ENCODE measurements around the gene NDUFS3. TPM values are rescaled to one million over a fixed set of nuclear protein-coding genes. Genes with fewer than 3 reads are reported as not detected.

Gene NDUFS3
- total and polyA plus RNA-seq, 2 of the 13 experiments (the other 11 are each of a cell fraction or from before 2014, with no cell fraction given) = 151 to 184 TPM

GRCh38 chr11:47578524-47579494 is at the start of gene NDUFS3, which contains the start of gene KBTBD4 (continued):
- TF ChIP-seq ZNF563 (CRISPR knock-in tag; IDR thresholded peaks at IDR 0.05) = peak; percentile 87
- TF ChIP-seq SMARCE1 (IDR thresholded peaks at IDR 0.05; ENCODE audit: borderline replicate concordance) = no peak
- TF ChIP-seq ZBTB42 (CRISPR knock-in tag; IDR thresholded peaks at IDR 0.05) = no peak
- peak; percentile 81; the same call in 1 of the 2 replicates for TF ChIP-seq TFDP1 (CRISPR knock-in tag; IDR thresholded peaks at IDR 0.05; ENCODE audit: borderline replicate concordance)
- TF ChIP-seq E2F5 (CRISPR knock-in tag; conservative IDR thresholded peaks at IDR 0.05) = no peak; the same call in none of the 2 replicates
- TF ChIP-seq ZNF691 (CRISPR knock-in tag; IDR thresholded peaks at IDR 0.05; ENCODE audit: borderline replicate concordance, low read depth) = peak; percentile 98
- peak; percentile 84 for TF ChIP-seq ZNF275 (CRISPR knock-in tag; IDR thresholded peaks at IDR 0.05; ENCODE audit: borderline replicate concordance)
- TF ChIP-seq CREB1 (IDR thresholded peaks at IDR 0.05) = peak; percentile 64
- TF ChIP-seq CREB1 (CRISPR knock-in tag; IDR thresholded peaks at IDR 0.05) = peak; percentile 78
- TF ChIP-seq ZNF205 (CRISPR knock-in tag; IDR thresholded peaks at IDR 0.05) = peak; percentile 96
- no peak for TF ChIP-seq ZBTB46 (CRISPR knock-in tag; IDR thresholded peaks at IDR 0.05; ENCODE audit: borderline replicate concordance)
- peak; percentile 67 for TF ChIP-seq HIC2 (CRISPR knock-in tag; IDR thresholded peaks at IDR 0.05; ENCODE audit: low read depth)
- TF ChIP-seq HOXA7 (CRISPR knock-in tag; IDR thresholded peaks at IDR 0.05) = 0 out of 2 replicates have a peak, but pooled peaks have one; percentile 46
- peak; percentile 81; the same call in 1 of the 2 replicates for TF ChIP-seq MEIS2 (CRISPR knock-in tag; IDR thresholded peaks at IDR 0.05)
- 0 out of 2 replicates have a peak, but pooled peaks have one; percentile 9 for TF ChIP-seq NFYB (CRISPR knock-in tag; IDR thresholded peaks at IDR 0.05)
- no peak for TF ChIP-seq ZIK1 (CRISPR knock-in tag; IDR thresholded peaks at IDR 0.05; ENCODE audit: borderline replicate concordance, low read depth)
- peak; percentile 74 for TF ChIP-seq PITX1 (CRISPR knock-in tag; IDR thresholded peaks at IDR 0.05)
- peak; percentile 78; the same call in 1 of the 2 replicates for TF ChIP-seq ZNF552 (CRISPR knock-in tag; IDR thresholded peaks at IDR 0.05; ENCODE audit: borderline replicate concordance)
- peak; percentile 52; the same call in 1 of the 2 replicates for TF ChIP-seq TFAP4 (IDR thresholded peaks at IDR 0.05; ENCODE audit: borderline replicate concordance, low read depth)

Measured in HepG2 (cell line).